H1 (cell line): ENCODE data around the gene CDC42EP3. TPM values are rescaled to one million over a fixed set of nuclear protein-coding genes. Genes with fewer than 3 reads are reported as not detected.

Experiments used
- CTCF ChIA-PET: fragments of 300-600 bp; sonication (Branson Sonifier 250); formaldehyde crosslinking; loops from one replicate; lab custom pipeline; 2021; ENCODE audit not compliant: partially characterized antibody; lab: Charles Lee
- POLR2A ChIA-PET: fragments of 300-600 bp; sonication (Branson Sonifier 250); formaldehyde crosslinking; loops from one replicate; lab custom pipeline; 2021; ENCODE audit warnings: inconsistent platforms; ENCODE audit not compliant: partially characterized antibody; lab: Charles Lee
- DNase-seq, 2 experiments: peaks; one replicate each; pipeline versions ENCODE4 v3.0.0 to v3.0.0-alpha.2; 2010 to 2022; ENCODE audit warnings: low spot score in 2 of 2, low read depth in 1 of 2, mixed read lengths in 1 of 2
- FAIRE-seq: peaks from 2 replicates; lab custom pipeline; 2011; peaks lifted over from hg19 to GRCh38; lab: Jason Lieb, UNC
- H2AFZ ChIP-seq: 2 replicates; pipeline ENCODE4 v1.8.1; 2012; ENCODE audit warnings: low read length, inconsistent platforms
- H2AK5ac ChIP-seq: 2 replicates; pipeline ENCODE4 v1.6.1; 2013; ENCODE audit warnings: low read depth, low read length
- H2BK120ac ChIP-seq: replicated peaks from 2 replicates; pipeline ENCODE3; 2013; ENCODE audit warnings: low read depth, low read length, inconsistent platforms
- H2BK12ac ChIP-seq: 2 replicates; pipeline ENCODE4 v1.6.1; 2013; ENCODE audit warnings: low read depth, low read length
- H2BK15ac ChIP-seq: 2 replicates; pipeline ENCODE4 v1.6.1; 2013; ENCODE audit warnings: low read length
- H2BK20ac ChIP-seq: 2 replicates; pipeline ENCODE4 v1.6.1; 2013; ENCODE audit warnings: low read length
- H2BK5ac ChIP-seq: 2 replicates; pipeline ENCODE4 v1.6.1; 2013; ENCODE audit warnings: low read depth, low read length
- H3K14ac ChIP-seq: 2 replicates; pipeline ENCODE4 v1.6.1; 2013; ENCODE audit warnings: inconsistent platforms; ENCODE audit not compliant: insufficient read length
- H3K18ac ChIP-seq: 2 replicates; pipeline ENCODE4 v1.6.1; 2013; ENCODE audit warnings: low read length; ENCODE audit errors: extremely low read depth
- H3K23ac ChIP-seq: 2 replicates; pipeline ENCODE4 v1.6.1; 2013; ENCODE audit warnings: inconsistent platforms; ENCODE audit not compliant: insufficient read length
- H3K23me2 ChIP-seq: 2 replicates; pipeline ENCODE4 v1.6.1; 2013; ENCODE audit warnings: low read depth, low read length
- H3K27ac ChIP-seq: 2 replicates; pipeline ENCODE4 v1.6.1; 2011; ENCODE audit warnings: low read depth, low read length, inconsistent platforms
- H3K27me3 ChIP-seq, 4 experiments: replicated peaks in 1 of 4; 1 replicate in 1 of 4; 2 replicates in 3 of 4; pipeline versions ENCODE4 v1.6.1 to v1.8.1; 2011 to 2013; ENCODE audit warnings: low read length in 3 of 4, mild to moderate bottlenecking in 3 of 4, inconsistent platforms in 2 of 4, mixed read lengths in 2 of 4, moderate library complexity in 1 of 4; ENCODE audit not compliant: control insufficient read depth in 3 of 4, insufficient read depth in 3 of 4; ENCODE audit errors: extremely low read depth in 1 of 4
- H3K36me3 ChIP-seq, 4 experiments: 2 replicates each; pipeline versions ENCODE4 v1.6.1 to v1.8.1; 2011 to 2013; ENCODE audit warnings: mild to moderate bottlenecking in 4 of 4, low read length in 3 of 4, moderate library complexity in 2 of 4, control low read depth in 1 of 4, inconsistent platforms in 1 of 4; ENCODE audit not compliant: insufficient read depth in 4 of 4, control insufficient read depth in 2 of 4
- H3K4ac ChIP-seq: replicated peaks from 2 replicates; pipeline ENCODE3; 2013; ENCODE audit warnings: low read length, low read depth, mixed read lengths, inconsistent platforms; ENCODE audit not compliant: insufficient read length
- H3K4me1 ChIP-seq, 4 experiments: replicated peaks in 1 of 4; 1 replicate in 1 of 4; 2 replicates in 3 of 4; pipeline versions ENCODE4 v1.6.1 to v1.8.1; 2011 to 2013; ENCODE audit warnings: low read length in 3 of 4, inconsistent platforms in 2 of 4, mixed read lengths in 1 of 4; ENCODE audit not compliant: insufficient read depth in 4 of 4, control insufficient read depth in 3 of 4
- H3K4me2 ChIP-seq, 2 experiments: 2 replicates each; pipeline versions ENCODE4 v1.6.1 to v1.8.1; 2011 to 2013; ENCODE audit warnings: low read depth in 2 of 2, low read length in 2 of 2, control low read depth in 1 of 2, inconsistent platforms in 1 of 2, mild to moderate bottlenecking in 1 of 2; ENCODE audit not compliant: insufficient read depth in 1 of 2
- H3K4me3 ChIP-seq, 4 experiments: fragments of 200-600, 300-600 bp in 1 of 4; sonication (generic), shearing (Covaris generic), sonication (Bioruptor Twin) in 1 of 4; 2 replicates each; pipeline versions ENCODE4 v1.5.1 to v1.8.1; 2011 to 2016; ENCODE audit warnings: low read length in 4 of 4, low read depth in 3 of 4, control low read depth in 2 of 4, inconsistent platforms in 2 of 4, mild to moderate bottlenecking in 2 of 4, mixed read lengths in 1 of 4, moderate library complexity in 1 of 4; ENCODE audit not compliant: insufficient read depth in 2 of 4; ENCODE audit errors: extremely low read depth in 1 of 4
- H3K56ac ChIP-seq: replicated peaks from 2 replicates; pipeline ENCODE3; 2013; ENCODE audit warnings: low read depth, mild to moderate bottlenecking, mixed read lengths, low read length, inconsistent platforms; ENCODE audit not compliant: insufficient read length
- H3K79me1 ChIP-seq: 2 replicates; pipeline ENCODE4 v1.6.1; 2013; ENCODE audit warnings: low read depth, low read length, control low read depth
- H3K79me2 ChIP-seq, 2 experiments: 2 replicates each; pipeline versions ENCODE4 v1.6.1 to v1.8.1; 2012 to 2013; ENCODE audit warnings: low read length in 2 of 2, mild to moderate bottlenecking in 2 of 2, inconsistent platforms in 1 of 2; ENCODE audit not compliant: insufficient read depth in 2 of 2, control insufficient read depth in 1 of 2
- H3K9ac ChIP-seq, 4 experiments: replicated peaks in 1 of 4; 1 replicate in 1 of 4; 2 replicates in 3 of 4; pipeline versions ENCODE4 v1.6.1 to v1.8.1; 2011 to 2013; ENCODE audit warnings: low read depth in 3 of 4, low read length in 3 of 4, control low read depth in 2 of 4, mild to moderate bottlenecking in 2 of 4, moderate library complexity in 2 of 4, inconsistent platforms in 1 of 4; ENCODE audit errors: extremely low read depth in 1 of 4
- H3K9me3 ChIP-seq, 2 experiments: 2 replicates each; pipeline versions ENCODE4 v1.6.1 to v1.8.1; 2012 to 2013; ENCODE audit warnings: mild to moderate bottlenecking in 2 of 2, moderate library complexity in 2 of 2, control low read depth in 1 of 2, inconsistent platforms in 1 of 2, low read depth in 1 of 2, low read length in 1 of 2, mixed read lengths in 1 of 2; ENCODE audit not compliant: insufficient read depth in 2 of 2
- H4K20me1 ChIP-seq, 2 experiments: replicated peaks in 1 of 2; 2 replicates each; pipeline versions ENCODE3 to v1.8.1; 2011 to 2013; ENCODE audit warnings: inconsistent platforms in 2 of 2, low read length in 2 of 2, mild to moderate bottlenecking in 1 of 2; ENCODE audit not compliant: insufficient read depth in 2 of 2, control insufficient read depth in 1 of 2
- H4K5ac ChIP-seq: 2 replicates; pipeline ENCODE4 v1.6.1; 2013; ENCODE audit warnings: low read length, low read depth, mixed read lengths, inconsistent platforms; ENCODE audit not compliant: insufficient read length
- H4K8ac ChIP-seq: 2 replicates; pipeline ENCODE4 v1.8.0; 2013; ENCODE audit warnings: mild to moderate bottlenecking, moderate library complexity, low read length, inconsistent platforms; ENCODE audit not compliant: insufficient read depth; ENCODE audit errors: extremely low read depth
- H4K91ac ChIP-seq: replicated peaks from 2 replicates; pipeline ENCODE3; 2013; ENCODE audit warnings: low read length, mixed read lengths, inconsistent platforms; ENCODE audit not compliant: insufficient read length
- BRCA1 ChIP-seq: IDR thresholded peaks from 2 replicates; pipeline ENCODE4 v1.6.1; 2012; ENCODE audit warnings: low read depth, low read length, improper control_type of control experiment
- RXRA ChIP-seq: IDR thresholded peaks from 2 replicates; pipeline ENCODE4 v1.6.1; 2011; ENCODE audit warnings: low read depth, mild to moderate bottlenecking, low read length, moderate library complexity; ENCODE audit not compliant: insufficient read depth
- WGBS, 2 experiments: shearing (Covaris generic) in 1 of 2; methylation state at CpG; one replicate each; pipeline versions ENCODE4 v1.1.6 to v1.1.7; 2013 to 2015; ENCODE audit warnings: low lambda C conversion rate in 2 of 2, mixed read lengths in 2 of 2, inconsistent platforms in 1 of 2, low coverage in 1 of 2, missing lambda C conversion rate in 1 of 2; ENCODE audit not compliant: insufficient replicate concordance in 2 of 2, insufficient coverage in 1 of 2, insufficient read length in 1 of 2; ENCODE audit errors: extremely low coverage in 1 of 2, missing lambda C conversion rate in 1 of 2; 5-methylcytosine and 5-hydroxymethylcytosine counted together
- polyA plus RNA-seq, 7 experiments: library from polyadenylated mRNA; depleted of rRNA in 3 of 7; stranded (reverse) in 5 of 7; unstranded in 2 of 7; fragments of >200 nt in 5 of 7; fragments of 200-250 nt in 2 of 7; gene quantifications; 1 replicate in 5 of 7; 2 replicates in 1 of 7; 4 replicates in 1 of 7; pipeline versions ENCODE4 v1.2.1 to v1.2.3, GENCODE V29; 2011 to 2013; ENCODE audit warnings: missing spikeins in 2 of 7, mixed read lengths in 2 of 7
- total RNA-seq: library from RNA; stranded (reverse); fragmentation: NEBNext Ultra II Directional; extraction: Animal tissue kit (Norgen Biotek cat#: 25700); gene quantifications from 2 replicates; pipeline ENCODE4 v1.2.1, GENCODE V29; 2021
- TF ChIP-seq, protein P1 (sequence below): IDR thresholded peaks from 2 replicates; pipeline ENCODE4 v1.6.1; 2012; ENCODE audit warnings: low read length, inconsistent platforms

CDC42EP3 gene
- total and polyA plus RNA-seq, 2 of the 8 experiments (the other 6 are each of a cell fraction or from before 2014, with no cell fraction given), result 18.4 to 24.7 TPM

DNA sequence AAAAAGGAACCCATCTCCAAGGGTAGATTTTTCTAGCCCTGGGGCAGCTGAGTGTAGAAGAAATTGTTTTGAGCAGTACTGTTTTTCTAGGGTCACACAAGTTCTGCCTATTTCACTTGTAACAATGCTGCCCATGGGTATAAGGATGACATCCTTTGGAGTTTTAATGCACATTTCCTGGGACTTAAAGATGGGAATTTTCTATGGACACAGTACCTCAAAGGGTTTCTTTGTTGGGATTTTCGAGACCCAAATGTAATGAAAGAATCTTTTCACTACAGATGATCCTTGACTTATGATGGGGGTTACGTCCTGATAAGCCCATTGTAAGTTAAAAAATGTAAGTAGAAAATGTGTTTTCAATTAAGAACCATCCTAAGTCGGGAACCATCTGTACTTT is 31.8 kb downstream of the CDC42EP3 start:
- H2BK12ac ChIP-seq, result no peak overlapping the region
- no peak overlapping the region for H3K9ac ChIP-seq
- no peaks in the 10 kb centered on the region for H3K79me1 ChIP-seq
- no peaks in the 10 kb centered on the region for H3K79me2 ChIP-seq
- no peaks in the 10 kb centered on the region for H3K23me2 ChIP-seq
- no peak overlapping the region for H3K4me2 ChIP-seq
- no peak overlapping the region for H4K8ac ChIP-seq
- no peak overlapping the region for H4K5ac ChIP-seq
- no peak overlapping the region for H4K91ac ChIP-seq
- CTCF ChIA-PET, result no interaction called here
- H2BK20ac ChIP-seq, result no peak overlapping the region
- 90% methylated on average over 3 of the region's 3 CpGs; no CpG with 5 or more reads in 1 of the 2 experiments for WGBS, 2 experiments
- no peak overlapping the region for H3K14ac ChIP-seq
- no peak for FAIRE-seq
- H3K56ac ChIP-seq, result no peak overlapping the region
- no peaks in the 10 kb centered on the region for H3K27me3 ChIP-seq
- DNase-seq, result no peak
- no peak overlapping the region for H3K18ac ChIP-seq
- no peak overlapping the region for H3K23ac ChIP-seq
- no peaks in the 10 kb centered on the region for H3K9me3 ChIP-seq
- no peak overlapping the region for H2BK120ac ChIP-seq
- H4K20me1 ChIP-seq, result peaks cover 0 to 2% of the 10 kb centered on the region in 2 experiments
- no peak overlapping the region for H2AK5ac ChIP-seq
- no peak overlapping the region for H2BK5ac ChIP-seq
- H3K4ac ChIP-seq, result no peak overlapping the region
- peaks cover 3 to 10% (median 4%) of the 10 kb centered on the region in 4 experiments; a peak in 6 of 8 replicates for H3K36me3 ChIP-seq
- H3K4me3 ChIP-seq, result no peak overlapping the region
- POLR2A ChIA-PET, result interaction anchor here (0.6 kb wide), 1 partner anchor 23 kb away, joined by 4 read pairs; no protein-coding TSS in a partner anchor
- H3K4me1 ChIP-seq, result no peaks in the 10 kb centered on the region
- no peak overlapping the region for H2AFZ ChIP-seq
- no peak overlapping the region for H2BK15ac ChIP-seq
- no peak overlapping the region for H3K27ac ChIP-seq
- TF ChIP-seq RXRA, result no peak
- TF ChIP-seq, protein P1, sequence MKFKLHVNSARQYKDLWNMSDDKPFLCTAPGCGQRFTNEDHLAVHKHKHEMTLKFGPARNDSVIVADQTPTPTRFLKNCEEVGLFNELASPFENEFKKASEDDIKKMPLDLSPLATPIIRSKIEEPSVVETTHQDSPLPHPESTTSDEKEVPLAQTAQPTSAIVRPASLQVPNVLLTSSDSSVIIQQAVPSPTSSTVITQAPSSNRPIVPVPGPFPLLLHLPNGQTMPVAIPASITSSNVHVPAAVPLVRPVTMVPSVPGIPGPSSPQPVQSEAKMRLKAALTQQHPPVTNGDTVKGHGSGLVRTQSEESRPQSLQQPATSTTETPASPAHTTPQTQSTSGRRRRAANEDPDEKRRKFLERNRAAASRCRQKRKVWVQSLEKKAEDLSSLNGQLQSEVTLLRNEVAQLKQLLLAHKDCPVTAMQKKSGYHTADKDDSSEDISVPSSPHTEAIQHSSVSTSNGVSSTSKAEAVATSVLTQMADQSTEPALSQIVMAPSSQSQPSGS, result no peak
- TF ChIP-seq BRCA1, result no peak
